Stimulated activated naive B cell treated with anti-CD40 and anti-IgM and Interleukin-4, amounts not matched to agents 10 μg/mL and 1 μg/mL and 100 μg/mL, for 72 hours (primary cell): ENCODE measurements around the gene CTSG.
A peak's percentile ranks its signal among the peaks of the same experiment; 100 is the strongest.
"Not testable (repeated sequence)": the region's sequence is repeated elsewhere in the genome, so short reads cannot be mapped to it uniquely, and the experiment has no call there.

Experiments used
- ATAC-seq, 2 donors: fragments of 150-1000 bp; cut with Tn5 transposase; replicated peaks; 2 replicates each; pipeline ENCODE4 v1.10.0; 2021; ENCODE audit warnings: moderate library complexity in 1 of 2
- DNase-seq: peaks from one replicate; pipeline ENCODE4 v3.0.0; 2021
- H3K27ac Mint-ChIP-seq: one replicate; pipeline ENCODE4 v1.8.0; 2022; ENCODE audit warnings: mild to moderate bottlenecking, mixed read lengths
- H3K27me3 Mint-ChIP-seq, 2 donors: one replicate each; pipeline ENCODE4 v1.8.0; 2022; ENCODE audit warnings: mixed read lengths in 2 of 2
- H3K36me3 Mint-ChIP-seq, 2 donors: one replicate each; pipeline ENCODE4 v1.8.0; 2022; ENCODE audit warnings: mixed read lengths in 2 of 2, mild to moderate bottlenecking in 1 of 2
- H3K4me1 Mint-ChIP-seq, 2 donors: one replicate each; pipeline ENCODE4 v1.8.0; 2022; ENCODE audit warnings: mixed read lengths in 2 of 2, mild to moderate bottlenecking in 1 of 2
- H3K4me3 Mint-ChIP-seq, 2 donors: one replicate each; pipeline ENCODE4 v1.8.0; 2022; ENCODE audit warnings: mild to moderate bottlenecking in 2 of 2, mixed read lengths in 2 of 2, moderate library complexity in 1 of 2
- H3K9me3 Mint-ChIP-seq, 2 donors: one replicate each; pipeline ENCODE4 v1.8.0; 2022; ENCODE audit warnings: mixed read lengths in 2 of 2, mild to moderate bottlenecking in 1 of 2

CTSG gene

DNA sequence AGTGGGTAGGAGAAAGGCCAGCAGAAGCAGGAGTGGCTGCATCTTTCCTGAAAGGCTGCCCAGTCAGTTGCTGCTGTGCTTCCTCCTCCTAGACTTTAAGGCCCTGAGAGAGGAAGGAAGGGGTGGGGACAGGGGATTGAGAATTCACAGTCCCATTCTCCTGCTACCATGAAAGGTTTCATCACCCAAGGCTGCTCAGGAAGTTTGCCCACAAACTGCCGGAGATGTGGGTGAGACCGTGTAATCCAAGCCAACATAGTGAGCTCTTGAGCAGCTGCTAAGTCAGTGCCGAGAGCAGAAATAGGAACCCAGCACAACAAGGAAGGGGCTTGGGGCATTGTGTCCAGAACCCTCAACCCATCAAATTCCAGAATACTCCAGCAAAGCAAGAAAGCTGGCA lies at the start of gene CTSG:
TSS of gene CTSG (minus strand) at position 69 of the 400 bp plus-strand sequence. CDS start at position 42, 27 bp downstream.
- H3K27me3 Mint-ChIP-seq, result peaks cover 19 to 25% of the 10 kb centered on the region in 2 donors

GRCh38 chr14:24613747-24614146 lies 37.7 kb upstream of the CTSG start:
- H3K4me3 Mint-ChIP-seq, result no peak overlapping the region
- H3K36me3 Mint-ChIP-seq, result peaks cover 3 to 5% of the 10 kb centered on the region in 2 donors
- peaks cover 21 to 34% of the 10 kb centered on the region in 2 donors for H3K4me1 Mint-ChIP-seq
- no peaks in the 10 kb centered on the region for H3K27me3 Mint-ChIP-seq
- H3K9me3 Mint-ChIP-seq, result peaks cover 5 to 7% of the 10 kb centered on the region in 2 donors
- peak overlapping the region; percentile 16 for H3K27ac Mint-ChIP-seq
- ATAC-seq (no peak), DNase-seq (no peak)

More for the DNA sequence above, at the start of gene CTSG:
- Mint-ChIP-seq H3K36me3 (no peaks in the 10 kb centered on the region), H3K27ac (no peak within 1 kb of the TSS), H3K9me3 (no peaks in the 10 kb centered on the region), H3K4me1 (peaks cover 1 to 3% of the 10 kb centered on the region in 2 donors), H3K4me3 (no peak within 1 kb of the TSS)
- ATAC-seq (no peak), DNase-seq (no peak)

GRCh38 chr14:24613241-24613640 lies 37.2 kb upstream of the CTSG start:
- H3K9me3 Mint-ChIP-seq, result peaks cover 4 to 5% of the 10 kb centered on the region in 2 donors
- peaks cover 3 to 5% of the 10 kb centered on the region in 2 donors for H3K36me3 Mint-ChIP-seq
- no peak overlapping the region for H3K27ac Mint-ChIP-seq
- no peak overlapping the region for H3K4me3 Mint-ChIP-seq
- DNase-seq (no peak), ATAC-seq (peak; percentile 75 to 80)
- H3K4me1 Mint-ChIP-seq, result peaks cover 22 to 34% of the 10 kb centered on the region in 2 donors
- no peaks in the 10 kb centered on the region for H3K27me3 Mint-ChIP-seq

GRCh38 chr14:24612196-24612595 lies 36.1 kb upstream of the CTSG start:
- H3K4me3 Mint-ChIP-seq, result no peak overlapping the region
- DNase-seq (no peak), ATAC-seq (no peak)
- H3K27ac Mint-ChIP-seq, result no peak overlapping the region
- peaks cover 0 to 3% of the 10 kb centered on the region in 2 donors for H3K9me3 Mint-ChIP-seq
- H3K27me3 Mint-ChIP-seq, result no peaks in the 10 kb centered on the region
- peaks cover 27 to 43% of the 10 kb centered on the region in 2 donors for H3K4me1 Mint-ChIP-seq
- H3K36me3 Mint-ChIP-seq, result peaks cover 3 to 5% of the 10 kb centered on the region in 2 donors

GRCh38 chr14:24609655-24610344 lies 33.8 kb upstream of the CTSG start, which contains the start of gene GZMH:
GZMH (minus strand) TSS chr14:24609685; CDS start chr14:24609613, 72 bp downstream.
- Mint-ChIP-seq H3K4me1 (peaks cover 36 to 63% of the 10 kb centered on the region in 2 donors), H3K4me3 (no peak within 1 kb of the TSS), H3K36me3 (peaks cover 3 to 5% of the 10 kb centered on the region in 2 donors), H3K9me3 (peaks cover 0 to 3% of the 10 kb centered on the region in 2 donors), H3K27me3 (no peaks in the 10 kb centered on the region), H3K27ac (peak within 1 kb of the TSS; percentile 34)
- DNase-seq, result no peak
- no peak for ATAC-seq

GRCh38 chr14:24607635-24608514 lies 31.8 kb upstream of the CTSG start:
- Mint-ChIP-seq H3K4me1 (peaks cover 31 to 52% of the 10 kb centered on the region in 2 donors), H3K4me3 (no peak overlapping the region)
- ATAC-seq, result peak; percentile 47 to 51

DNA sequence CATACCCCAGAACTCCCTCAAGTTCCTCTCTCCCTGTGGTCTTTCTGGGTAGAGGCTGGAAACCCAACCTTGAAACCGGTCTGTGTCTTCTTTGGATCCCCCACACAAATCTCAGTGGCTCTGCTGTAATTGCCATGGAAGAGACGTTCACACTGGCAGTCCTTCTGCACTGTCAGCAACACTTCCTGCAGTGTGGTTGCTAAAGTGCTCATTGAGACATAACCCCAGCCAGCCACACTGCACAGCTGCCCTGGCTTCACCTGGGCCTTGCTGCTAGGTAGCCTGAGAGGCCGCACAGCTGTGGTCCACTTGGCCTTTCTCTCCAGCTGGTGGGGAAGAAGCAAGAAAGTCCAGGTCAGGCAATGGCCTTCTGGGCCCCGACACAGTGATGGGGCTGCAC lies 31.0 kb upstream of the CTSG start:
- Mint-ChIP-seq H3K36me3 (no peaks in the 10 kb centered on the region), H3K4me1 (peaks cover 24 to 44% of the 10 kb centered on the region in 2 donors), H3K9me3 (no peaks in the 10 kb centered on the region), H3K27me3 (peaks cover 0 to 7% of the 10 kb centered on the region in 2 donors), H3K4me3 (no peak overlapping the region), H3K27ac (peak overlapping the region; percentile 56)
- DNase-seq (no peak), ATAC-seq (peak; percentile 31 to 37)

More at GRCh38 chr14:24607635-24608514, 31.8 kb upstream of the CTSG start:
- Mint-ChIP-seq H3K27ac (peak overlapping the region; percentile 56), H3K9me3 (peaks cover 0 to 3% of the 10 kb centered on the region in 2 donors), H3K36me3 (peaks cover 3 to 4% of the 10 kb centered on the region in 2 donors), H3K27me3 (peaks cover 0 to 6% of the 10 kb centered on the region in 2 donors)
- no peak for DNase-seq

- peak overlapping the region; percentile 9 for H3K27ac Mint-ChIP-seq
- H3K9me3 Mint-ChIP-seq, result no peaks in the 10 kb centered on the region
- DNase-seq (no peak), ATAC-seq (no peak)
- peaks cover 22 to 43% of the 10 kb centered on the region in 2 donors for H3K4me1 Mint-ChIP-seq
- no peak overlapping the region for H3K4me3 Mint-ChIP-seq
- H3K36me3 Mint-ChIP-seq, result no peaks in the 10 kb centered on the region
- H3K27me3 Mint-ChIP-seq, result peaks cover 3 to 11% of the 10 kb centered on the region in 2 donors
Measured at GRCh38 chr14:24606297-24606696, 30.2 kb upstream of the CTSG start.

GRCh38 chr14:24605435-24606190 lies 29.6 kb upstream of the CTSG start:
- DNase-seq (peak; percentile 56), ATAC-seq (peak; percentile 92 to 93)
- H3K36me3 Mint-ChIP-seq, result no peaks in the 10 kb centered on the region
- H3K27me3 Mint-ChIP-seq, result peaks cover 8 to 16% of the 10 kb centered on the region in 2 donors
- H3K27ac Mint-ChIP-seq, result peak overlapping the region; percentile 84
- peaks cover 22 to 43% of the 10 kb centered on the region in 2 donors for H3K4me1 Mint-ChIP-seq
- no peaks in the 10 kb centered on the region for H3K9me3 Mint-ChIP-seq
- H3K4me3 Mint-ChIP-seq, result no peak overlapping the region

GRCh38 chr14:24597403-24597802 lies 21.4 kb upstream of the CTSG start:
- H3K4me3 Mint-ChIP-seq, result no peak overlapping the region
- H3K27me3 Mint-ChIP-seq, result peaks cover 51 to 68% of the 10 kb centered on the region in 2 donors
- peak overlapping the region; percentile 68 for H3K27ac Mint-ChIP-seq
- ATAC-seq (no peak), DNase-seq (no peak)
- peaks cover 10 to 22% of the 10 kb centered on the region in 2 donors for H3K36me3 Mint-ChIP-seq
- H3K9me3 Mint-ChIP-seq, result peaks cover 27 to 43% of the 10 kb centered on the region in 2 donors
- H3K4me1 Mint-ChIP-seq, result no peaks in the 10 kb centered on the region

GRCh38 chr14:24595073-24595808 lies 19.2 kb upstream of the CTSG start:
- Mint-ChIP-seq H3K27ac (no peak overlapping the region), H3K36me3 (peaks cover 10 to 22% of the 10 kb centered on the region in 2 donors)

DNA sequence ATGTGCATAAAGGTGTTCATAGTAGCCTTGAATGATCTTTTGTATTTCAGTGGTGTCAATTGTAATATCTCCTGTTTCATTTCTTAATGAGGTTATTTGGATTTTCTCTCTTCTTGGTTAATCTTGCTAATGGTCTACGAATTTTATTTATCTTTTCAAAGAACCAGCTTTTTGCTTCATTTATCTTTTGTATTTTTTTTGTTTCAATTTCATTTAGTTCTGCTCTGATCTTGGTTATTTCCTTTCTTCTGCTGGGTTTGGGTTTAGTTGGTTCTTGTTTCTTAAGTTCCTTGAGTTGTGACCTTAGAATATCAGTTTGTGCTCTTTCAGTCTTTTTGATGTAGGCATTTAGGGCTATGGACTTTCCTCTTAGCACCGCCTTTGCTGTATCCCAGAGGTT lies 15.0 kb upstream of the CTSG start:
- Mint-ChIP-seq H3K9me3 (peaks cover 24 to 31% of the 10 kb centered on the region in 2 donors), H3K27me3 (peaks cover 39 to 63% of the 10 kb centered on the region in 2 donors), H3K36me3 (peaks cover 6 to 12% of the 10 kb centered on the region in 2 donors)
- not testable (repeated sequence) for H3K4me3 Mint-ChIP-seq, H3K4me1 Mint-ChIP-seq, H3K27ac Mint-ChIP-seq, ATAC-seq, DNase-seq

More at GRCh38 chr14:24595073-24595808, 19.2 kb upstream of the CTSG start:
- Mint-ChIP-seq H3K4me1 (no peaks in the 10 kb centered on the region), H3K27me3 (peaks cover 48 to 71% of the 10 kb centered on the region in 2 donors), H3K9me3 (peaks cover 28 to 43% of the 10 kb centered on the region in 2 donors), H3K4me3 (no peak overlapping the region)
- no peak for DNase-seq
- ATAC-seq, result no peak

DNA sequence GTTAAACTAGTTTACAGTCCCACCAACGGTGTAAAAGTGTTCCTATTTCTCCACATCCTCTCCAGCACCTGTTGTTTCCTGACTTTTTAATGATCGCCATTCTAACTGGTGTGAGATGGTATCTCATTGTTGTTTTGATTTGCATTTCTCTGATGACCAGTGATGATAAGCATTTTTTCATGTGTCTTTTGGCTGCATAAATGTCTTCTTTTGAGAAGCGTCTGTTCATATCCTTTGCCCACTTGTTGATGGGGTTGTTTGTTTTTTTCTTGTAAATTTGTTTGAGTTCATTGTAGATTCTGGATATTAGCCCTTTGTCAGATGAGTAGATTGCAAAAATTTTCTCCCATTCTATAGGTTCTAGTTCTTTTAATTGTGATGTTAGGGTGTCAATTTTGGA lies 8.4 kb upstream of the CTSG start:
- H3K36me3 Mint-ChIP-seq, H3K4me1 Mint-ChIP-seq, ATAC-seq, DNase-seq, H3K4me3 Mint-ChIP-seq, H3K27ac Mint-ChIP-seq: not testable (repeated sequence)
- Mint-ChIP-seq H3K27me3 (peaks cover 12 to 24% of the 10 kb centered on the region in 2 donors), H3K9me3 (peaks cover 13 to 18% of the 10 kb centered on the region in 2 donors)
